PC-3 (cell line): ENCODE data around the gene SRSF7.

Experiments used
- EZH2 ChIP-seq: fragments of 300-600 bp; sonication (generic); IDR thresholded peaks from one replicate; pipeline ENCODE4 v1.6.1; 2017; ENCODE audit warnings: antibody characterized with exemption, mild to moderate bottlenecking, low read length; ENCODE audit not compliant: unreplicated experiment
- EZH2phosphoT487 ChIP-seq: fragments of 300-600 bp; sonication (generic); IDR thresholded peaks from 2 replicates; pipeline ENCODE4 v1.6.1; 2018; ENCODE audit warnings: mild to moderate bottlenecking, antibody characterized with exemption, low read length, borderline replicate concordance
- TF ChIP-seq, protein P1 (sequence below): fragments of 300-600 bp; sonication (generic); conservative IDR thresholded peaks from 2 replicates; pipeline ENCODE4 v1.5.1; 2017; ENCODE audit warnings: antibody characterized with exemption, low read depth, mild to moderate bottlenecking, low read length

DNA sequence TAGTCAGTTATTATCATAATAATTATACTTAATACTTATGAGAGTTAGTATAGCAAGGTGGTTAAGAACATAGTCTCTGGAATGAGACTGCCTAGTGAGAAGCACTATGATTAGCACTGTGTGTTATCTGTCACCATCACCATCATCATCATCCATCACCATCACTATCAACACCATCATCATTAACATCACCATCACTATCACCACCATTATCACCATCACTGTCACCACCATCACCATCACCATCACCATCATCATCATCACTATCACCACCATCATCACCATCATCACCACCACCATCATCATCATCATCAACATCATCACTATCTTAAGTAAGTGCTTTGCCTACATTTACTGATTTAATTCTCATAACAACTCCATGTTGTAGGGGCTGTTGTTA is 39.6 kb downstream of the SRSF7 start:
- TF ChIP-seq, protein P1, sequence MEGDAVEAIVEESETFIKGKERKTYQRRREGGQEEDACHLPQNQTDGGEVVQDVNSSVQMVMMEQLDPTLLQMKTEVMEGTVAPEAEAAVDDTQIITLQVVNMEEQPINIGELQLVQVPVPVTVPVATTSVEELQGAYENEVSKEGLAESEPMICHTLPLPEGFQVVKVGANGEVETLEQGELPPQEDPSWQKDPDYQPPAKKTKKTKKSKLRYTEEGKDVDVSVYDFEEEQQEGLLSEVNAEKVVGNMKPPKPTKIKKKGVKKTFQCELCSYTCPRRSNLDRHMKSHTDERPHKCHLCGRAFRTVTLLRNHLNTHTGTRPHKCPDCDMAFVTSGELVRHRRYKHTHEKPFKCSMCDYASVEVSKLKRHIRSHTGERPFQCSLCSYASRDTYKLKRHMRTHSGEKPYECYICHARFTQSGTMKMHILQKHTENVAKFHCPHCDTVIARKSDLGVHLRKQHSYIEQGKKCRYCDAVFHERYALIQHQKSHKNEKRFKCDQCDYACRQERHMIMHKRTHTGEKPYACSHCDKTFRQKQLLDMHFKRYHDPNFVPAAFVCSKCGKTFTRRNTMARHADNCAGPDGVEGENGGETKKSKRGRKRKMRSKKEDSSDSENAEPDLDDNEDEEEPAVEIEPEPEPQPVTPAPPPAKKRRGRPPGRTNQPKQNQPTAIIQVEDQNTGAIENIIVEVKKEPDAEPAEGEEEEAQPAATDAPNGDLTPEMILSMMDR, result no peak
- no peak for TF ChIP-seq EZH2
- no peak for TF ChIP-seq EZH2phosphoT487
